DMS114 treated with DMSO at 0.1 percent for 48 hours (cell line): ENCODE results near the gene MSN.

Source experiments
- DNase-seq: peaks from one replicate; lab custom pipeline; 2025; ENCODE audit not compliant: unreplicated experiment; lab: John Stamatoyannopoulos, UW

Gene MSN

GRCh38 chrX:65783746-65784145 is 116.3 kb downstream of the MSN start:
- DNase-seq, result no peak
